ENCODE measurements around the gene NRDE2.
"Not testable (repeated sequence)": the region's sequence is repeated elsewhere in the genome, so short reads cannot be mapped to it uniquely, and the experiment has no call there.

The NRDE2 gene

DNA sequence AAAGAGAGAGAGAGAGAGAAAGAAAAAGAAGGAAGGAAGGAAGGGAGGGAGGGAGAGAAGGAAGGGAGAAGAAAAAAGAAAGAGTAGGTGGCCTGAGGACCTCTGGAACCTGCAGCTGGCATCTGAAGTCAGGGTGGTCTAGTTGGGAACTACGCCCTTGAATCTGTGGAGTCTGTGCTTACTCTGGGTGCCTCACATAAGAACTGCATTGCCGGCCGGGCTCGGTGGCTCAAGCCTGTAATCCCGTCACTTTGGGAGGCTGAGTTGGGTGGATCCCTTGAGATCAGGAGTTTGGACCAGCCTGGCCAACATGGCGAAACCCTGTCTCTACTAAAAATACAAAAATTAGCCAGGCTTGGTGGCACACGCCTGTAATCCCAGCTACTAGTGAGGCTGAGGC lies 10.0 kb upstream of the NRDE2 start:
- no peak for DNase-seq (ENCODE audit: low spot score)

DNA sequence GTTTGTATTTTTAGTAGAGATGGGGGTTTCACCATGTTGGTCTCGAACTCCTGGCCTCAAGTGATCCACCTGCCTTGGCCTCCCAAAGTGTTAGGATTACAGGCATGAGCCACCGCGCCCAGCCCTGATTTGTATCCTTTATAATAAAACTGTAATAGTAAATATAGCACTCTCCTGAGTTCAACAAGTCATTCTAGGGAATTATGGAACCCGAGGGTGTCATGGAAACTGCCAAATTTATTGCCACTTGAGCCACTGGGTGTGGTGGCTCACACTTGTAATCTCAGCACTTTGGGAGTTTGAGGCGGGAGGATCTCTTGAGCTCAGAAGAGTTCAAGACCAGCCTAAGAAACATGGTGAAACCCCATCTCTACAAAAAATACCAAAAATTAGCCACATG lies 9.5 kb upstream of the NRDE2 start:
- DNase-seq (ENCODE audit: low spot score) = not testable (repeated sequence)

DNA sequence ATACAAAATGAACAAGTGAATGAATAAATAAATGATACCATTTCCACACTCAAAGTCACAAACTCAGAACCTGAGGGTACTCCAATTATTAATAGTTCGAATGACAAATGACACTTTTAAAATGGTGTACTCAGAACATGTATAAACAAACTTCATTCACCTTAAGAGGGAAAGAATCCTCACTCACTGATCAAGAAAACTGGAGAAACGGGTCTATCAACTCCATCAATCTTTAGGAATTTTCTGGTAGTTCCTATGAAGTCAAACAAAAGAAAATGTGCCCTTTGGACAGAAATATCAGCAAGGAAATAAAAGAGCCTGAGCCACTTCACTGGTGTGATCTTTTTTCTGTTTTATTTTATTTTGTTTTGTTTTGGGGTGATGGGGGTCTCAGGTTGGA lies 5.2 kb upstream of the NRDE2 start:
- no peak for DNase-seq (ENCODE audit: low spot score)

DNA sequence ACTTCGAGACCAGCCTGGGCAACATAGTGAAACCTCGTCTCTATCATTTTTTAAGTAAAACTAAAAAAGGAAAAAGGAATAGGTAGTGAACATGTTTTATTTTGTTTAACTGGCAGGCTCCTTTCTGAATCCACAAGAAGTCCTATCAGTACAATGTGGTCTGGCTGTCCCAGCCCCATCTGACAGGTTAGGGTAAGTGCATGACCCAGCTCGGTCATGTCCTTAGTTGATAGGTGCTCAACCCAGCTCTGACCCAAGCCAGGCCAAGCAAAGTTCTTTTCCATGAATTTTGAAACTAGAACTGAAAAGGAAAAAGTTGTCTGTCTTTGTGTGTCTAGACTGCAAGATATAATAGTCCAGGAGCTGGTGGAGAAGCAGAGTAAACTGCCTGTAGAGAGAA lies 4.7 kb upstream of the NRDE2 start:
- DNase-seq (ENCODE audit: low spot score) = no peak

DNA sequence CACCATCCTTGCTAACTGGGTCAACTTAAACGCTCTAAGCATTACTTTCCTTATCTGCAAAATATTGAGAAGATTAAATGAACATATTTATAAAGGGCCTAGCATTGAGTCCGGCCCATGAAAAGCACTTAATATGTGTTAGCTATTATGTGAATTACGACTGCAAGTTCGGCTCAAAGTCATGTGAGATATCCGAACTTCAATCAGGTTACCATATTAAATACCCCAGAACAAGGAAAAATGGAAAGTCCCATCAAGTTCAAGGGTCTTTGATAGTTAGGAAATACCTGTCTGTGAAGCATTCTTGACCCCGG lies 487 bp upstream of the NRDE2 start:
- DNase-seq (ENCODE audit: low spot score) = no peak

DNA sequence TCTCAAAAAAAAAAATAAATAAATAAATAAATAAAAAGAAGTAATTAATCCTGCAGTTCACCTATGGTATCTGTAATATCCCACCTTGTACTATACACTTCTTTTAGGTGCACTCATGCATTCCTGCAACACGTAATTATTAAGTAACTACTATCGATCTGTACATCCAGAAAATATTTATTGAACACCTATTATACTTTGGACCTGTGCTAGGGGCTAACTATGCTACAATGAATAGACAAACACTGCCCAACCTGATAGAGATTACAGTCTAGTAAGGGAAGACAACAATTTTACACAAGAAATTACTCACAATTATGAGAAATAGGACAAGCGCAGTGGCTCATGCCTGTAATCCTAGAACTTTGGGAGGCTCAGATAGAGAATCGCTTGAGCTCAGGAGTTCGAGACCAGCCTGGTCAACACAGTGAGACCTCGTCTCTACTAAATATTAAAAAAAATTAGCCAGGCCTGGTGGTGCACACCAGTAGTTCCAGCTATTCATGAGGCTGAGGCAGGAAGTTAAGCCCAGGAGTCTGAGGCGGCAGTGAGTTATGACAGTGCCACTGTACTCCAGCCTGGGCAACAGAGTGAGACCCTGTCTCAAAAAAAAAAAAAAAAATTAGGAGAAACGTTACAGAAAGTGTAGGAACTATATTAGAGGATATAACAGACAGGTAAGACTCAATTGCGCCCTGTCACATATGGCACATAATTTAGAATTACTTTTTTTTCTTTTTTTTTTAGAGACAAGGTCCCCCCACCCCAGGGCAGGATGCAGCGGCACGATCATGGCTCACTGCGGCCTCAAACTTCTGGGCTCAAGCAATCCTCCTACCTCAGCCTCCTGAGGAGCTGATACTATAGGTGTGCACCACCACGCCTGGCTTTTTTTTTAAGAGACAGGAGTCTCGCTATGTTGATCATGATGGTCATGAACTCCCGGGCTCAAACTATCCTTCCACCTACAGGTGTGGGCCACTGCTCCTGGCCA lies 1.2 kb downstream of the NRDE2 start:
- DNase-seq (ENCODE audit: low spot score) = no peak

DNA sequence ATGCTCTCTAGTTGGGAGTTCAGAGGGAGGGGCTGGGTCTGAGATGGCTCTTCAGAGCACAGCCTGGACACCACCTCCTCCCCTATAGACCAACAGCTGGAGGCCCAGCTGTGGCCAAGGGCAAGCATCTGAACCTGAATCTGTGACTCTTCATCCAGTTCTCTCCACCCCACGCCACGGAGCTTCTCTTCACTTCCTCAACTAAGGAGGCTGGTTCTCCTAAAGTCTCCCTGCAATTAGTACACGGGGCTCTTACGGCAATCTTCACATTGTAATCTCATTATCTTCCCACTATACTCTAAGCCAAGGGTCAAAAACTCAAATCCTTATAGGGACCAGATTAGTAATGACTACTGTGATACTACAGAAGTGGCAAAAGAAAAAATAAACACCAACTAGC lies 9.8 kb downstream of the NRDE2 start:
- no peak for DNase-seq (ENCODE audit: low spot score)

DNA sequence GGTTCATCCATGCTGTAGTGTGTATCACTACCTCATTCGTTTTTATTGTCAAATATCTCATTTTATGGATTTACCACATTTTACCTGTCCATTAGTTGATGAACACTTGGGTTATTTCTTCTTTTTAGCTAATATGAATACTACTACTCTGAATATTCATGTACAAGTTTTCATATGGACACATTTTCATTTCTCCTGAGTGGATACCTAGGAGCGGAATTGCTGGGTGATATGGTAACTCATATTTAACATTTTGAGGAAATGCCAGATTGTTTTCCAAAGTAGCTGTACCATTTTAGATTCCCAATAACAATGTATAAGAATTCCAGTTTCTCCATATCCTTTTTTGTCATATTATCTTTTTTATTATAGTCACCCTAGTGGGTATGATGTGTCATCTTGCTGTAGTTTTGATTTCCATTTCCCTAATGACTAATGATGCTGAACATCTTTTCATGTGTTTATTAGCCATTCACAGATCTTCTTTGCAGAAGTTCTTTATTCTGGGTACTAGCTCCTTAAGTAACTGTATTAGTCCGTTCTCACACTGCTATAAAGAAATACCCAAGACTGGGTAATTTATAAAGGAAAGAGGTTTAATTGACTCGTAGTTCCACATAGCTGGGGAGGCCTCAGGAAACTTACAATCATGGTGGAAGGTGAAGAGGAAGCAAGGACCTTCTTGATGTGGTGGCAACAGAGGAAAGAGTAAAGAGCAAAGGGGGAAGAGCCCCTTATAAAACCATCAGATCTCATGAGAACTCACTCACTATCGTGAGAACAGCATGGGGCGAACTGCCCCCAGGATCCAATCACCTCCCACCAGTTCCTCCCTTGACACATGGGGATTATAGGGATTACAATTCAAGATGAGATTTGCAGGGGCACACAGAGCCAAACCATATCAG lies 11.9 kb downstream of the NRDE2 start:
- no peak for DNase-seq (ENCODE audit: low spot score)

DNA sequence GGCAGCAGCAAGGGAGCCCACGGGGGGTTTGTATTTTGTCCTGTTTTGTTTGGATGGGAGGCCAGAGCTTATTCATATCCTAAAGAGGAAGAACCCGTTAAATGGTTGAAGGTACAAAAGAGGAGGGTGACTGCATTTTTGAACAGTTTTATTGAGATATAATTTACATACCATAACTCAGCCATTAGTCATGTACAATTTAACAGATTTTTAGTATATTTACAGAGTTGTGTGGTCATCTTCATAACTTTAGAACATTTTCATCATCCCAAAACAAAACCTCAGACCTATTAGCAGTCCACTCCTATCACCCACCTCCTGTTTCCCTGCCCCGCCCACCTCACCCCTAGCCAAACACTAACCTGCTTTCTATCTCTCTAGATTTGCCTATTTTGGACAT lies 12.6 kb downstream of the NRDE2 start:
- DNase-seq (ENCODE audit: low spot score) = peak; percentile 16

DNA sequence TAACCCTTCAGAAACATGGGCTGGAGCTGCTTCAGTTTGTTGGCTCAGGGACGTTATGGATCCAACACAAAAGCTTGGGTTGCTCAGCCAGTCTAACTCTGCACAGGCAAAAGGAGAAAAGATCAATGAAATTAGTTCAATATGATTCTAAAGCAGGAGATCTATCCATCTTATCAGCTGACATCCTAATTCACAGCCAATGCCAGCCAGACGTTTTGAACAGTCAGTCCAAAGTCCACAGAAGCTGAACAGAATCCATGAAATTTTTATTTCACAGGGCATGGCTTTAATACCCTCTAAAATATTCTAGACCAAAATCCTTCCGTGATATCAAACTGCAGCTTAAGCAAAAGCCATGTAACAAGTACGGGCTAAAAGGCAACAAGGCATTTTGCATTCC lies 13.7 kb downstream of the NRDE2 start:
- no peak for DNase-seq (ENCODE audit: low spot score)

DNA sequence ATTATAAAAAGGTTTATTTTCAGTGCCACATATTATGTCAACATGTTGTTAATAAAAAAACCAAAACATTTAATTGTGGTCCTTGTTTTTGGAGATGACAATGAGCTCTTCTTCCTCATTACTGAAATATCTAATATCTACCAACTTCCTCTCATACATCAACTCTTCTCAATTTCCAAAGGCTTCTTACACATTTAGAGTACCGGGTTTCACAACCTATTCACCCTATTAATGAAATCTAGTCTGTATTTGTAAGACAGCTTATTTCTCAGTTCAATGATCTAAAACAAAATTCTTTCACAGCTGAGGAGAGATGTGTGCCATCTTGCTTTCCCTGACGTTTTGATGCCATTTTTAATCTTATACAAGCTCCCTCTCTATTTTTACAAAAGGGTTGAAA lies 14.5 kb downstream of the NRDE2 start:
- DNase-seq (ENCODE audit: low spot score) = no peak

DNA sequence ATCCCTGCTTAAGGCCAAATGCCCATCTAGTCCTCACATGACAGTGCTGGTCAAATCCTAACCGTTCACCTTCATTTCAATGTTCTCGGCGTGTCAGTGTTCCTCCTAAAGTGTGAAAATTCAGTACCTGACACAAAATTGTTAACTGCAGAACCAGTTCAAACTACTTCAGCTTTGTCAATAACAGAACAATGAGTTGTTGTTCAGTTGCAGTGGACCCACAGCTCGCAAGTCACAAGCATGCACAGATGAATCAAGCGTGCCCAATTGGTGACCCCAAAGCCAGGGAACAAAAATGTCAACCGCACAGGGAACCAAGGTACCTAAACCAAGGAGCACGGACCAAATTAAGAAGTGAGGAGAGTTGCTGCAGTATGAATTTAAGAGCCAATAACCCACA lies 23.2 kb downstream of the NRDE2 start:
- no peak for DNase-seq (ENCODE audit: low spot score)

DNA sequence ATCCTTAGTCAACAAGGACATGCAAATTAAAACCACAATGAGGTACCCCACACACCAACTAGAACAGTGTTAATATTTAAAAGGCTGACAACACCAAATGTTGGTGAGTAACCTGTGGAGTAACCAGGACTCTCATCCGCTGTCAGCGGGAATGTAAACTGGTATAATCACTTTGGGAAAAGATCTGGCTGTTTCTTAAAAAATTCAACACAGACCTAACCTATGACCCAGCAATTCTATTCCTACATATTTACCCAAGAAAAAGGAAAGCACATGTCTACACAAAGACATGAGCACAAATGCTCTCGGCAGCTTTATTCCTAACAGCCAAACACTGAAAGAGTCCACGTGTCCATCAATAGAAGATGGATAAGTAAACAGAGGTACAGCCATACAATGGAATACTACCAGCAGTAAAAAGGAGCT lies 26.6 kb downstream of the NRDE2 start:
- no peak for DNase-seq (ENCODE audit: low spot score)

DNA sequence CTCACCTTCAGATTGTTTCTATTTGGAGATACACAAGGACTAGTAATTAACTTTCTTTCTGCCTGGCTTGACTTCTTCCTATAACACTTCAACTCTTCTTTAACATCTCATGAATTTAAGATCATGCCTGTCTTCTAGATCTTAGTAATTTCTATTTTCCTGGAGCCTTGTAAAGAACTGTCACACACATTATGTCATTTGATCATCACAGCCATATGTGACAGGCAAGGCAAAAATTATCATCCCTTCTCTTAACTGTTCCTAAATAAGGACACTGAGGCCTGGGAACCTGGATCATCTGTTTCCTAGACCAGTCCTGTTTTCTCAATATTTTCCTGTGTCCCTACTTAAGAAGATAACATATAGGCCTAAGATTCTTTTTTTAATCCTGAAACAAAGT lies 27.2 kb downstream of the NRDE2 start:
- no peak for DNase-seq (ENCODE audit: low spot score)

DNA sequence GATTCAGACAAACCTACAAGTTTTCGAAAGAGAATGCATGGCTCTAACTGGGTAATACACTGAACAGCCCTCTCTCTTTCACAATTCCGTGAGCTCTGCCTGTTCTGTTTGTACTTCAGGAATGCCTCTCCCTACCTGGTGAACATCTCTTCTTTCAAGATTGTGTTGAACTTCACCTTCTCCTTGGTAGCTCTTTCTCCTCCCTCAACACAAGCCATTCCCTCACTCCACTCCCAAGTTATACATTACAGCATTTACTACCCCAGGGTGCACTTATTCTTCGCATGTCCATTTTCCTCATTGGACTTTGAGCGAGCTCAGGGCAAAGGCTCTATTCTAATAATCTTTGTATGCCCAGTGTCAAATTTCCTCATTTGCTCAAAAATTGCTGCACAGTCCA lies 28.3 kb downstream of the NRDE2 start:
- no peak for DNase-seq (ENCODE audit: low spot score)

DNA sequence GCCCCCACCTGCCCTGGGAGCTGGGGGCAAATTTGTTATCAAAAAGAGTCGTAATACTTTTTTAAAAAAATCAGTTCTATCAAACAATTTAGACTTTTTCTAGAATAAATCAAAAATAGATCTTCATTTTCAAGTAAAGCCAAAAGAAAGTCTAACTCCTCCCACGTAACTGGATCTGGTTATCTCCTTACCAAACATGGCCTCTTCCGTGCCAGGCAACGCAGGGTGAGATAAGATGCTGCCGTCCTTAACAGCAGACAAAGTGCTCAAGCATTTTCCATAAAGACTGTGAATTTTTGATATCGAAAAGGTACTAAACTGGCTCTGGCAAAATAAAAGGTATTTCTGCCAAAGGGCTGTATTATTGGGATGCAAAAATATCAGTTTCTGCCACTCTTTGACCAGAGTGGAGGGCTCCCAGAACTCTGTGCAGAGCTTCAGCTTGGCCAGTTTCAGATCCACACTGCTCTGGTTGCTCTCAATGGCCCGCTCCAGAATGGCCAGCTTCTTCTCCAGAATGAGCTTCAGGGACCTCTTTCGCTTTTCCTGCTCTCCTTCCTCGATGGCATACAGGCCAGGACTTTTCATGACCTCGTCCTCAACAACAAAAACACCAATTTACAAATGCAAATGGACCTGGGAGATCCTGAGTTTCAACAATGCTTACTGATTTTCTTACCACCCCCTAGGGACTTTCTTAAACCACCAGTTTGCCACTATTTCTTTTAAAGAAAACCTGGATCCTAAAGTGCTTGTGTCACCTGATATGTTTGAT lies 29.0 kb downstream of the NRDE2 start:
- DNase-seq (ENCODE audit: low spot score) = no peak

DNA sequence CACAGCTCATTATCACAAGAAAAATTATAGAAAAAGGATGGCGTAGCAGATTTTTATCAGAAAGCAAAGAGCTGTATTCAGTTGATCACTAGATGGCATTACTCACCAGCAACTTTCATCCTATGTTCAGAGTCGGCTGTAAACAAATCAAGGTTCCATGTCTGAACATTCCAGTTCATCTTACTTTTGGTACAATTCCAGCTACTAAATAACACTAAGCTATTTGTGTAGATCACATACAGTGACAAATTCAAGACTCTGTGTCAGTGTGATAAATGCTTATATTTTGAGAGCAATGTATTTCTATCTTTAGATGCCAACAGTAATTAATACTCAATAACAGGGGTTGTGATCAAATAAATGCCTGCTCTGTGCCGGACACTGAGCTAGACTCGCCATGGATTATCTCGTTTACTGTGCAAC lies 30.1 kb downstream of the NRDE2 start:
- DNase-seq (ENCODE audit: low spot score) = peak; percentile 71

DNA sequence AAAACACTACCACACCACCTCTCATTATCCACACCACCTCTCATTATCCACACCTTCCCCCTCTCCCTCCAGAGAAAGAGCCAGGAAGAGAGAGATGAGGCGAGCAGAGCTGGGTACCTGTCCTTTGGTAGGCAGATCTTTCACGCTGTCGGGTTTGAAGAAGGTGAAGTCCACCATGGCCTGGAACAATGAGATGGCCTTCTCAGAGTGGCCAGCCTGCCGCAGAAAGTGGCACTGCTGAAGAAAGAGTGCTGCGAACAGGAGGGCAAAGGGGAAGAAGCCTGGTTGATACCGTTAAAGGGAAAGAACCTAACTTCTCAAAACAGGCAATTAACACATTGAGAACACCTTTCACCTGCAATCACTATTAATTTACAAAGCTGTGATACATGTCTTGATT lies 30.6 kb downstream of the NRDE2 start:
- DNase-seq (ENCODE audit: low spot score) = no peak

DNA sequence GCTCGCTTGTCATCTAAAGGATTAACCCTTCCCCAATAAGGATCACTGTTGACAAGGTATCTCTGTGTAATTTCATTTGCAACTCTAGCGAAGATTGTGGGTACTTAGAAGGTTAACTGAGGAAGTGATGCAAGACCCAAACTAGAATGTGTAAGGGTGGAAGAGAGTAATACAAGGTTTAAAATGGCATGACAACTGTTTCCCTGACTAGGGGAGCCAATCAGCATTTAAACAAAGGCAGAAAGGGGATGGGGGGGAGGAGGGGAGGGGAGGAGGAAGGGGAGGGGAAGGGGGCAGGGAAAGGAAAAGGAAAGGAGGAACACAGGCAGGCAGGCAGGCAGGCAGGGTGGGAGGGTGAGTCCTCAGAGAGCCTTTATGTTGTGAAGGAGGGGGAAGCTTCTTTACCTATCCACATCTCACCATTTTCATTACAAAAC lies 31.1 kb downstream of the NRDE2 start:
- DNase-seq (ENCODE audit: low spot score) = no peak

DNA sequence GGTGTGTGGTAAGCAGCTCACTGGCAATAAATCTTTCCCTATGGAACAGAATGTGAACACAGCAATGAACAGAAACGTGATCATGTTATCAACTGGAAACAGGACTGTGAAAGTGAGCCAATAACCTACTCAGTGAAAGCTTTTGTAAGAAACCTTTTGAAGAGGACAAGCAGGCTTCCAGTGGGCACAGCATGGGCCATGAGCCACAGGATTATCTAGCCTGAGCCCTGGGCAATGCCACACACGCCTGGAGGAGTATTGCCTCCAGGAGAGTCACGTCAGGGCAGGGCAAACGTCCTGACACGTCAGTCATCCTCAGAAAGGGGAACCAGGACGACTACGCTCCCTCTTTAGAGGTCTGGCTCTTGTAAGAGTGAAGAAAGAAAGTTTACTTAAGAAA lies 32.3 kb downstream of the NRDE2 start:
- no peak for DNase-seq (ENCODE audit: low spot score)

DNA sequence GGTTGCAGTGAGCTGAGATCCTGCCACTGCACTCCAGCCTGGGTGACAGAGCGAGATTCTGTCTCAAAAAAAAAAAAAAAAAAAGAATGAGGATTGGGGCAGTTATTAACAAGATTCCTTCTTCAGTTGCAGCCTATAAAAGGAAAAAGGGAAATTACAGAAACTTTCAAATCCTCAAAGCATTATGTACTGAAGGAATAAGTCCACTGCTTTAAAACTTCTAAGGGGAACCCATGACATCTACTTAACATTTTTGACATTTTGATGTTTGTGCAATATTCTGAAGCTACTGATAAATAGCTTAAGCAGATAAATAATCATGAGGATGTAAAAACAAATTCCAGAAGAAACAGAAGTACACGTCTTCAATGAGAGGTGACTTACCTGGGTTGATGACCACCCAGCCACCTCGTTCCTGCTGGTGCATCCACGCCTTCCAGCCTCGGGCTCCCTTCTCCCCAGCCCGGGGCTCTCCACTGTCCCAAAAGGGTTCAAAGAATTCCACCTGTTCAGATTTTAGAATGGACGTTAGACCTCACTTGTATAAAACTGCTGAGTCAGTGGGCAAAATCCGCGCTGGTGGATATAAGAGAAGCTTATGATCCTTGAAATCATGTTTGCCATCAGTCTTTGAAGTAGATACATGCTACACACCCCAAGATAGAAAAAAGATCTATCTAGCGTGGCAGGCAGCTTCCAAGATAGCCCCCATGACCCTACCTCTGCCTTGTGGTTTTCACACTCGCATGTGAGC lies 33.7 kb downstream of the NRDE2 start:
- no peak for DNase-seq (ENCODE audit: low spot score)

DNA sequence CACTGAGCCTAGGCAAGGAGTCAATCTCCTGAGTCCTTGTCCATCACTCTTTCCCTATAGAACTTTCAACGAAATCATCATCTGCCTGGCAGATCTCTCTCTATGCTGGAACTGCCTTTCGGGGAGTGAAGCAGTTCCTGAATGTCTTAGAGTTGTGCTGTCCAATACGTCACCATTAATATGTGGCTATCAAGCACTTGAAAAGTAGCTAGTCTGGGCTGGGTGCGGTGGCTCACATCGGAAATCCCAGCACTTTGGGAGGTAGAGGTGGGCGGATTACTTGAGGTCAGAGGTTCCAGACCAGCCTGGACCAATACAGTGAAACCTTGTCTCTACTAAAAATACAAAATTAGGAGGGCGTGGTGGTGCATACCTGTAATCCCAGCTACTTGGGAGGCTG lies 35.1 kb downstream of the NRDE2 start:
- DNase-seq (ENCODE audit: low spot score) = no peak
